GM18520 (cell line): ENCODE measurements around the gene TM9SF3.
A peak's percentile ranks its signal among the peaks of the same experiment; 100 is the strongest.
"Not testable (repeated sequence)": the region's sequence is repeated elsewhere in the genome, so short reads cannot be mapped to it uniquely, and the experiment has no call there.

Source experiments
- ATAC-seq: cut with Tn5 transposase; IDR thresholded peaks from one replicate; pipeline ENCODE4 v1.9.1; 2021; ENCODE audit not compliant: unreplicated experiment

The TM9SF3 gene

DNA sequence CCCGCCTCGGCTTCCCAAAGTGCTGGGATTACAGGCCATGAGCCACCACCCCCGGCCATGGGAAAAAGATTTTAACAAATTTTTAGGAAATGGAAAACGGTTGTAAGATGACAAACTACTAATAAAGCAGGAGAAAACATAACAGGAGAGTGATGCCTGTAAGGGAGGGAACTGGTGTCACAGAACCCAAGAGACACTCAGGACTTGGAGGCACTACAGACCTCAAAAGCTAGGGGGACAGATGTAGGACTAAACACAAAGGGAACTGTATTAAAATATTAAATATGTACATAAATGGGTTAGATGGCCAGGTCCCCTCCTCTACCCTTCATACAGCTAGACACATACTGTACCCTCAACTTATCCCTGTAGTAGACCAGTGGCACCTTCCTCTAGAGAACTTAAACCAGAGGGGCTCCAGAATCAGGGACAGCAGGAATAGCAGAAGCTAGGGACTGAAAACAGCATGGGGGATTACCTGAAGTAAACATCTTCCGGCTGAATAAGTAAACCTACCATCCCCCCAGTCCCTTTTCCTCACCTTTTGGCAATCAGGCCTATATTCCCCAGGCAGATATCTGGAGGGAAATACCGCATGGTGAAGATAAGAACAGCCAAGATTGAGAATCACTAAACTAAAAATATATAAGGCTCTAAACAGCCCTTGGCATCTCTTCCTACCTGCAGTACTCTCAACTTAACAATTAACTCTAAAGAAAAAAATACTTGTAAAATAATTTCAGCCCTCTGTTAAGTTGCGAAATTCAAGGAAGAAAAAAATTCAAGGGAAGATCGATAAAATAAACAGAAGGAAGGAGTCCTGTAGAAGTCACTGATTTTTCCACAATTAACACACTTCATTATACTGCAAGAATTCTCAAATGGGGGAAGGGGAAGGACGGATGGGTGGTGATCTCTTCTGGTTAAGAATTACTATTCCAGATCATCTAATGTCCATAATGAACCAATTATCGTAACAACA, 15.5 kb downstream of the TM9SF3 start:
- ATAC-seq: no peak

DNA sequence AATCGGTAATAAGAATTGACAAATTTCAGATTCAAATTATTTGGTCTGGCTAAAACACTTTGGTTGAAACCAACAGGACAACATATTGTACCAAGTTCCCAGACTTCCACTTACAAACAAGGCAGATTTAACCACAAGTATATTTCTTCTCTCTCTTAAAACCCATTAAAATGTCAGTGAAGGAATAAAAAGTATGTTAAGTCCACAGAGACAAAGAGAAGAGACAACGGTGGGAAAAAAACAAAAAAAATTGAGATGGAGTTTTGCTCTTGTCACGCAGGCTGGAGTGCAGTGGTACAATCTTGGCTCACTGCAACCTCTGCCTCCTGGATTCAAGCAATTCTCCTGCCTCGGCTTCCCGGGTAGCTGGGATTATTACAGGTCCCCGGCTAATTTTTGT, 16.3 kb downstream of the TM9SF3 start:
- no peak for ATAC-seq

DNA sequence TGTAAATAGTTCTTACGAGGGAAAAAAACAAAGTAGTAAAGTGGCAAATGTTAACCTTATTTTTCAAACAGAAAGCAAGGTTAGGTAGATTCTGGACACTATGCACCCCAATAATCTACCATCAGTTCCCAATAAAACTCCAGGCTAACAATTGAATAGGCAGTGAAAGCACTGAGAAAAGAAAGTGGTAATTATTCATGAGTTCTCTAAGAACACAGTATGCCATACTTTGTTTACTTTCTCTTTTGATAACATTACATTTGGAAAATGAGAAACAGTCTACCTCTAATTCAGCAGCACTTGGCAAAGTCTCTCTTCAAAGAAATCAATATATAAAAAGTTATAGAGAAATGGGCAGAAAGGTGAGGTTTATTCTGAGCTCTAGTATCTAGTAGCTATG, 18.4 kb downstream of the TM9SF3 start:
- no peak for ATAC-seq

DNA sequence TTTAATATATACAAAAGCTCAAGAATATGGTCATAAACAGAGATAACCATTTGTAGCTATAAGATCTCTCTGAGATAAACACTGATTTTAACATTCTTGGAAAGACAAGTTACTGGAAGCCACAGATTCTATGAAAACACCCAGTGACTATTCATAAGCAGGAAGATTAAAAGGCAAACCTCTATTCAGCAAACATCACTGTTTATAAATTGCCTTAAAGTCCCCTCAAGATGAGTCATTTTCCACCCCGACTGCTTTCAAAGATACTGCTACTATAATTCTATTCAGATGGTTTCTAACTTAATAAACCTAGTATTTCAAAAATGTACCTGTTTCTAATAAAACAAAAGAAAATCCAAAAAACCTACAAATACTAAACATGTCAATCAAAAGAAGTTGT, 21.0 kb downstream of the TM9SF3 start:
- ATAC-seq: no peak

DNA sequence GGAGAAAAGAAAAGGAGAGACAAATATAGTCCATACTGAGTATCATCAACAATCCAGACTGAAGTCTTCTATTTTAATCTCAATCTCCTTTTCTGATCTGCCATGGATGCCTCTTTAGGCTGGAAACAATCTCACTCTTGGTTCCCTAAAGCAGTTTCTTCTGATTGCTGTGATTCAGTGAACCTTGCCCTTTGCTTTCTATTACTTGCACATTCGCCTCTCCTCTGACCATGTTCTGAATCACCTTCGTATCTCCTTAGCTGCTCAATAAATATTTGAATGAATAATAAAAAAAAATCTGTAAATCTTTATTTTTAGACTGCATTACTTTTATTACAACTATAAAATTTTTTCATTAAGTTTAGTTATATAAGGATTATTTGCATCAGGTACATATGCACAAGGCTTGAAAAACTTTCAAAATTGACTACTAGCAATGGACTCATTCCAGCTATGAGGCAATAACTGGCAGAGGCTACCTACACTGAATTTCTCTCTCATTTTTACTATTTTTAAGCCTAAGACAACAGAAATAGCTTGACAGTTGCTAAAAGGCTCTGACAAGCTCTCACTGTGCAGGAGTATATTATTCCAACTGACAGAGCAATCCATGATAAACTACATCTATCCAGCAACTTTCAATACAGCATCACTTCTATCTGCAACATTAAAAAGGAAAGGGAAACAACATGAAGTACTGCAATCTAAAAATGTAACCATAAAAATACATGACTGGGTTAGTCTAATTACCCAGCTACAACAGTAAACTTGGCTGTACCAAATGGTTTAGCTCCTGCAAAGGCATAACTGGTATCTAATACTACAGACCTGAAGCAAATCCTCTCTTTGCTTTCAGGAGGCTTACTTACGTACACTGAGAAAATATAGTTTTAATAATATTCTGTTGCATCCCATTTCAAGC, 25.6 kb downstream of the TM9SF3 start:
- no peak for ATAC-seq

DNA sequence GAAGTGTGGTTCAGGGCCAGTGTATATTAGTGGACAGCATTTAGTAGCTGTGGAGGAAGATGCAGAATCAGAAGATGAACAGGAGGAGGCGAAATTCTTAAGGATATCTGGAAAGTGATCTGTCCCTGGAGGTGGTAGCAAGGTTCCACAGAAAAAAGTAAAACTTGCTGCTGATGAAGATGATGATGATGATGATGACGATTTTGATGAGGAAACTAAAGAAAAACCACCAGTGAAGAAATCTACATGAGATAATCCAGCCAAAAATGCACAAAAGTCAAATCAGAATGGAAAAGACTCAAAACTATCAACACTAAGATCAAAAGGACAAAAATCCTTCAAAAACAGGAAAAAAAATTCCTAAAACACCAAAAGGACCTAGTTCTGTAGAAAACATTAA, 26.3 kb downstream of the TM9SF3 start:
- ATAC-seq: no peak

DNA sequence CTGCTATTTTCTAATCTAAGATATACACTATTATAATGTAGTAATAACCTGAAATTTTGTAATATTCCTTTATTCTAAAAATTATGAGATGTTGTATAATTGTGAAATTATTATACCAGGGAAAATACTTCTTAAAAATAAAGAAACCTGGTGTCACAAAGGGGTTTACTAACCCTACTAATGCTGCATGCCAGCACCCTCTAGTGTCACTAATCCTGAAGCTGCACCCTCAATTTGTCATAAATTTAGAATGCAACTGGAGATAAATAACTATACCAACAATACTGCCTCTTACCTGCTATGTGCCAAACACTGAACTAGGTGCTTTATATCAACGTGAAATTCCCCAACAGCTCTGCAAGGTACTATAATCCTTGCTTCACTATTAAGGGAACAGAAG, 30.8 kb downstream of the TM9SF3 start:
- ATAC-seq: no peak

DNA sequence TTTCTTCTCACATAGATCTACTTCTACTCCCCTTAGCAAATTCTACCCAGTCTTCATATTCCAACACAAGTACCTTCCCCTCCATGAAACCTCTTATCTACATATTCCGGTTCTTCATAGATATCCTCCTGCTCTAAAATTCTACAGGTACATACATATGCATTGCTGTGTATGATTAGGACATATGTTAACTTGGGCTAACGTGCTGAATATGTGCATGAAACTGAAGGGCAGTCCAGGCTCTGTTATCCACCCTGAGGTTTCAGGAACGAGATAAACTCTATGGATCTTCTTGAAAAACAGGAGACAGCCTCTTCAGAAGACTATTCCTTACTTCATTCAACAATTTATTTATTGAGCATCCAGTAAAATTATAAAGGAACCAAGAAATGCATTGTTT, 31.5 kb downstream of the TM9SF3 start:
- ATAC-seq: no peak

DNA sequence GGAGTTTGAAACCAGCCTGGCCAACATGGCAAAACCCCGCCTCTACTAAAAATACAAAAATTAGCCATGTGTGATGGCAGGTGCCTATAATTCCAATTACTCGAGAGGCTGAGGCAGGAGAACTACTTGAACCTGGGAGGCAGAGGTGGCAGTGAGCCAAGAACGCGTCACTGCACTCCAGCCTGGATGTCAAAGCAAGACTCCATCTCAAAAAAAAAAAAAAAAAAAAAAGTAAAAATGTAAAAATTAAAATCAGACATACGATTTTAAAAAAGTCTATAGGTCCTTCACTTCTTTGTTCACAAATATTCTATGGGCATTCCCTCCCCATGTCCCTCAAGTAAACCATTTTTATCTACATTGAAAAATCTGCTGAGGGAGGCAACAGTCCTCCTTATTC, 38.2 kb downstream of the TM9SF3 start:
- ATAC-seq: no peak

DNA sequence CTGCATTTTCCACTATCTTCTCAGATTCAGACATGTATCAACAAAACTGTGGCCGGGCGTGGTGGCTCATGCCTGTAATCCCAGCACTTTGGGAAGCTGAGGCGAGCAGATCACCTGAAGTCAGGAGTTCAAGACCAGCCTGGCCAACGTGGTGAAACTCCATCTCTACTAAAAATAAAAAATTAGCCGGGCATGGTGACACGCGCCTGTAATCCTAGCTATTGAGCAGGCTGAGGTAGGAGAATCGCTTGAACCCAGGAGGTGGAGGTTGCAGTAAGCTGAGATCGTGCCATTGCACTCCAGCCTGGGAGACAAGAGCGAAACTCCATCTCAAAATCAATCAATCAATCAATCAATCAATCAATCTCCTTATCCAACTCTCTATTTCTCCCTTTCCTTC, 41.3 kb downstream of the TM9SF3 start:
- ATAC-seq: not testable (repeated sequence)

DNA sequence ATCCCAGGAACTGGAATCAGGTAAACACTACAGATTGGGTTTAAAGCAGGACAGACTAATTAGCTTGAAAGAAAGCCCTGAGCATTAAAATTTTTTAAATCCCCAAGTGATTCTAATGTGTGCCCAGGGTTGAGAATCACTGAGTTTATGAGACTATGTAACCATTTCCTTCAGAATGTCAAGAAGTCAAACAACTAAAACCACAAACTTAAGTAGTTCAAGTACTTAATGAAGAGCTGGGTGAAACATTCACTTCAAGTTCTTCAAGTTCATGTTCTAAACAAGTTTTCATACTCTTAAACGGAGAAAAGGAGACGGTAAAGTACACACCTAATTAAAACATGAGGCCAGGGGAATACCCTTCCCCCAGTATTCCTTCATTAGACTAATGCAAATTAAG, 44.9 kb downstream of the TM9SF3 start:
- ATAC-seq: no peak

DNA sequence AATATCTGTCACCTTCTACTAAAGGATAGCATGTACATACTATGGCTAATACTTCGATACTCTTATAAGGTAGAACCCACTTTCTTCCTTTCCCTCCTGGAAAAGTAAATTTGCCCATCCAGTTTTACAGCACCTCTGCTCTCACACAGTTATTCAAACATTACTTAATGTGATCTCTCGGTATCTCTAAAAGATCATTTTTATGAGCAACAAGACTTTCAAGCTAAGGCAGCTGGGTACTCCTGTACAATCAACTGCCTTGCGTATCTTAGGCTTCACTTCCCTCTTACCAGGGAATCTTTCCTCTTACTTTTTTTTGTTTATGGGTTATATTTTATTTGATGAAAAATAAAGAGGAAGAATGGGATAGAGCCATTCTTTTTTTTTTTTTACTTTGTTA, 46.6 kb downstream of the TM9SF3 start:
- no peak for ATAC-seq

DNA sequence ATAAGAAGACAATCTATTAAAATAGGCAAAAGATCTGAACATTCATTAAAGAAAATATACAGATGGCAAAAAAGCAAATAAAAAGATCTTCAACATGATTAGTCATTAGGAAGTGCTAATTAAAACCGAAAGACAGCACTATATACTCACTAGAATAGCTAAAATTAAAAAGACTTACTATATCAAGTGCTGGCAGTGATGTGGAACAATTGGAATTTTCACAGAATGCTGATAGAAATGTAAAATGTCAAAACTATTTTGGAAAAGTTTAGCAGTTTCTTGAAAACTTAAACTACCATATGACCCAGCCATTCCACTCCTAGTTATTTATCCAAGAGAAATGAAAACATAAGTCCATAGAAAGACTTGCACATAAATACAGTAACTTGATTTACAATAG, 48.1 kb downstream of the TM9SF3 start:
- no peak for ATAC-seq

DNA sequence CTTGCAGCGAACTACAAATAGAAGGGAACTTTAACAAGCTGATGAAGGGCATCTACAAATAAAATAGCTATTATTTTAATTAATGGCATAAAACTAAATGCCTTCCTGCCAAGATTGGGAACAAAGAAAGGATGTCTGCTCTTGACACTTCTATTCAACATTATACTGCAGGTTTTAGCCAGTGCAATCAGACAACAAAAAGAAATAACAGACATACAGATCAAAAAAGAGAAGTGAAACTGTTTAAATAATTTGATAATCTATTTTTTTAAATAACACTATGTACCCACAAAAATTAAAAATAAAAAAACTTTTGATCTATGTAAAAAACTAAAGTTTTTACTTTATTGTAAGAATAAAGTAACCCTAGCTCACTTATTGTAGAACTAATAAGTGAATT, 50.7 kb downstream of the TM9SF3 start:
- ATAC-seq: no peak

DNA sequence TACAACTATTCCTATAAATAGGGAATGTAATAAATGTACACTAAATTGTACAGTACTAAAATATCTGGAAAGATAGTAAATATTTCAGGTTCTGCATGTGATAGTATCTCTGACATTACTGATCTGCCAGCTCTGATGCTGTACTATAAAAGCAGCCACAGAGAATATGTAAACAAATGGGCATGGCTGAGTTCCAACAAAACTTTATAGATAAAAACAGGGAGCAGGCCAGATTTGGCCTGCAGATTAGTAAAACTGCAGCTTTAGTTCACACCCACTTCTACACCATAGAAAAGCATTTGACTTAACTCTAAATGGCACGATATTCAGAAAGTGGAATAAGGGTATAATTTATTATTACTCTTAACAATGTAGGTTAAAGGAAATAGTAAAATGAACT, 54.3 kb downstream of the TM9SF3 start:
- ATAC-seq: no peak

DNA sequence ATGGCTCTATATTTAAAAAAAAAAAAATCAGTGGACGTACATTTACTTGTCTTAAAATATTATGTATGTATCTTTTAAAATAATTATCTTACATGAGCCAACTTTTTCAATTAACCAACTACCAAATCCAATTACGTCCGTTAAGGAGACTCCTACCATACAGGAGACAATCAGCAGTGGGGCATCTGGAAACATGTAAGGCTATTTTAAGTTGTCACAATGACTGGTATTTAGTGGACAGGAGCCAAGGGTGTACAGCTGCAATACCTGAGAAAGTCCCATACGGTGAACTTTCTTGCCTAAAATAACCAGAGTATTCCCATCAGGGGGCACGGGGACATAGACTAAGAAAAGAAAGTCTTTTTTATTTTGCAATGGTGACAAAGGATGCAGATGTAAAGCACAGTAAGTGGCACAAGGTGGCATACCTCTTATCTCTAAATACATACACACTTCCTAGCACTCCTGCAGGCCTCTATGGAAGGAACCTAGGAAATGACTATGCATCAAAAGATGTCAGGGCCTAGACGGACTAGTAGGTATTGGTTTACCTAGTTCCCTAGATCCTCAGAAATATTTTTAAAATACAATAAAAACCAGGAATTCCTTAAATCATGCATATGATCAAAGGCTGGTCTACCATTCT, 57.1 kb downstream of the TM9SF3 start:
- ATAC-seq: no peak

DNA sequence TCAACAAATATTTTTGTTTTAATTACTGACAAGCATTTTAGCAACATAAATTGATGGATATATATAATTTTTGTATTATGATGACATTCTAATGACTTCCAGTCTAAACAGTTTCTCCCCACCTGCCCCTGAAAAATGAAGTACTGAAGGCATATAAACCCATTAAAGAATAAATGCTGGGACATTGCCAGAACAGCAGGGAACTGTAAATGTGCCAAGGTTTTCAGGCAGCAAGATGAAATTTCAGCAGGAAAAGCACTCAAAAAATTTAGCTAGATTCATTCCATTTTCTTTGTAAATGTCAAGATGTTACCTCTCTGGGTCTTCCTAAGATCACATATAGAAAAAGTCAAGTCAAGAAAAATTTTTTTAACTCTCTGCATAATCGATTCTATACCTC, 62.1 kb downstream of the TM9SF3 start:
- ATAC-seq: no peak

DNA sequence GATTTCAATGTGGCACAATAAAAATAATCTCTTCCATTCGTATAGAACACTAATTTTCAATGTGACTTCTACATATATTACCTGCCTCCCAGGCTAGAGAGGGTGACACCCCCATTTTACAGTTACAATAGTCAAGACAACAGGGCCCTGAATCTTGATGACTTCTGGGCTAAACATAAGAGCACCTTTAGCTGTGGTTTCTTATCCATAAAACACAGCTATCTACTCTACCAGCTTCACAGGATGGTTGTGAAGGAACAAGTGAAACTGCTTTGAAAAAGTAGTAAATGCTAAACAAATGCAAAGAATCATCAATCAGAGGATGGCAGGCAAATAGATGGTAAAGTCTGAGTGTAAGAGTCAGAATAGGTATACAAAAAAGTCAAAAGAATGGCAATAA, 69.5 kb downstream of the TM9SF3 start:
- ATAC-seq: no peak

DNA sequence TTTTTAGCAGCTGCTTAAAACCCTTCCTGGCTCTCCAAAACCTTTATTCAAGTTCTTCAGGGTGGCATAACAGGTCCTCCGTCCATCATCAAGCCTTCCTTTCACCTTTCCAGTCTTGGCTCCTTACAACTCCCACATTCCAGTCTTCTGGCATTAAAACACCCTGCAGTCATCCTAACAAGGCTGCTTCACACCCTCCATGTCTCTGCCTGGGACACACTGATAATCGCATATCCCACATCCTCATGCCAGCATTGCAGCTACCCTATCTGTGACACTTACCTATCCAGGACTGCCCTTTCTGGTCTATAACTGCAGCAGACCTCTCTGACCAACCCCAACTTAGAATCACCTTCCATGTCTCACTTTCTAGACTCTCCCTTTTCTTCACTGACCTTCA, 70.5 kb downstream of the TM9SF3 start:
- no peak for ATAC-seq

DNA sequence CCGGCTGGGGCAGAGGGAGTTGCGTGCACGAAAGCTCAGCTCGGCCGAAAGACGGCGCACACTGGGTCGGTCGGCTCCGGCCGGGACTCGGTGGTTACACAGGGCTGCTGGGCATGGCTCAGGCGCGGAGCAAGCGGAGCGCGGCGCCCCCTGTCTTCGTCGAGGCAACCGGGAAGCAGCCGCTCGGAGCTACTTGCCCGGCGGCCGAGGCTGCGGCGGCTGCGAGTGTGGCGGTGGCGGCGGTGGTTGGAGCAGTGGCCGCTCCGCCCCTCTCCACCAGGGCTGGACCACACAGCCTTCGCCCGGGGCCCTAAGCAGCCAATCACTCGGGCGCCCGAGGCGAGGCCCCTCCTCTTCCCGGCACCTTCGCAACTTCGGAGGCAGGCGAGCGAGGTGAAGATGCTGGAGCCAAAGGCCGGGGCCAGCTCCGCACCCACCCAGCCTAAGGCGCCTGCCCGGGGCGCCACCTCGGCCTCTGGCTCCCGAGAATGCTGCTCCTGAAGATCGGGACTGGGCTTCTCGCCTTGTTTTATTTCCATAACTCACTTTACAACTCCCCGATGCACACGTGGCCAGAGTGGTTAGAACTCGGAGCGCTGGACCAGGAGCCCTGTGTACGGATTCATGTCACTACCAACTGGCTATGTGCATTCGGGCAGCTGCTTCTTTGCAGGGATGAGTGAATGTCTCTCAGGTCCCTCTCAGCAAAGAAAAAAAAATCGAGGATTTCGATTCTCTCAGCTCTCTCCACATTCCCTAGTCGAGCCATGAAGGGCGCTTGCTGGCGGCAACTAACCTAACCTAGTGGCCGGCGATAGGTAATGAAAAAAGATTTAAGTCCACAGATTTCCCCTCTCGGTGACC, 72.9 kb downstream of the TM9SF3 start, which contains the start of gene TLL2:
TSS of gene TLL2 (minus strand) at position 229 of the 864 bp plus-strand sequence. CDS start 241 bp downstream, outside the sequence.
- peak; percentile 50 for ATAC-seq
